H1 (cell line): Measurements from ENCODE around the gene TMEM17. TPM values are rescaled to one million over a fixed set of nuclear protein-coding genes. Genes with fewer than 3 reads are reported as not detected.

Source experiments
- ASH2L ChIP-seq: fragments of 200-600, 300-600 bp; sonication (generic); IDR thresholded peaks from one replicate; pipeline ENCODE4 v1.7.1; 2017; ENCODE audit warnings: low read length
- ATF3 ChIP-seq: IDR thresholded peaks from 2 replicates; pipeline ENCODE4 v1.6.1; 2011; ENCODE audit warnings: low read depth, mild to moderate bottlenecking, low read length; ENCODE audit not compliant: insufficient read depth
- BCL11A ChIP-seq, 2 experiments: IDR thresholded peaks; one replicate each; pipeline ENCODE4 v1.6.1; 2011; ENCODE audit warnings: low read depth in 2 of 2, low read length in 2 of 2, mild to moderate bottlenecking in 2 of 2
- CBX5 ChIP-seq: fragments of 300-800, 300-1000 bp; sonication (generic); IDR thresholded peaks from 2 replicates; pipeline ENCODE4 v1.7.1; 2016; ENCODE audit warnings: antibody characterized with exemption, low read length, low read depth
- CTBP2 ChIP-seq: IDR thresholded peaks from 2 replicates; pipeline ENCODE4 v1.7.0; 2011; ENCODE audit warnings: borderline replicate concordance, mild to moderate bottlenecking, moderate library complexity, mixed read lengths, low read length; ENCODE audit not compliant: insufficient read depth, insufficient read length
- CTCF ChIP-seq, 3 experiments: IDR thresholded peaks; 1 replicate in 2 of 3; 2 replicates in 1 of 3; pipeline versions ENCODE4 v1.5.1 to v1.6.1; 2011; ENCODE audit warnings: low read length in 3 of 3, mild to moderate bottlenecking in 3 of 3, inconsistent platforms in 2 of 3, low read depth in 1 of 3, moderate library complexity in 1 of 3; ENCODE audit not compliant: insufficient read depth in 1 of 3; ENCODE audit errors: control extremely low read depth in 1 of 3
- EP300 ChIP-seq, 2 experiments: IDR thresholded peaks; 1 replicate in 1 of 2; 2 replicates in 1 of 2; pipeline ENCODE4 v1.6.1; 2011 to 2012; ENCODE audit warnings: low read depth in 2 of 2, low read length in 2 of 2, mild to moderate bottlenecking in 2 of 2, borderline replicate concordance in 1 of 2, inconsistent platforms in 1 of 2, moderate library complexity in 1 of 2
- EZH2 ChIP-seq: fragments of 200-600 bp; sonication (generic); IDR thresholded peaks from 2 replicates; pipeline ENCODE4 v1.7.1; 2012; ENCODE audit warnings: low read depth, mild to moderate bottlenecking, moderate library complexity, low read length, inconsistent platforms; ENCODE audit not compliant: severe bottlenecking
- HDAC6 ChIP-seq: IDR thresholded peaks from one replicate; pipeline ENCODE4 v1.7.1; 2012; ENCODE audit warnings: low read depth, mild to moderate bottlenecking, inconsistent platforms, low read length, moderate library complexity
- KDM4A ChIP-seq: IDR thresholded peaks from one replicate; pipeline ENCODE4 v1.7.1; 2012; ENCODE audit warnings: low read depth, mild to moderate bottlenecking, moderate library complexity, low read length, inconsistent platforms; ENCODE audit not compliant: severe bottlenecking
- POU5F1 ChIP-seq: IDR thresholded peaks from 2 replicates; pipeline ENCODE4 v1.6.1; 2011; ENCODE audit warnings: low read depth, mild to moderate bottlenecking, low read length, moderate library complexity
- RBBP5 ChIP-seq: IDR thresholded peaks from 2 replicates; pipeline ENCODE4 v1.7.1; 2012; ENCODE audit warnings: low read depth, mild to moderate bottlenecking, inconsistent platforms, low read length, moderate library complexity, borderline replicate concordance
- RNF2 ChIP-seq: fragments of 200-900, 300-1000 bp; sonication (generic); IDR thresholded peaks from 2 replicates; pipeline ENCODE4 v1.7.1; 2016; ENCODE audit warnings: borderline replicate concordance, low read depth, mild to moderate bottlenecking, antibody characterized with exemption, low read length; ENCODE audit not compliant: poor library complexity, severe bottlenecking; ENCODE audit errors: missing control alignments
- SIX5 ChIP-seq: IDR thresholded peaks from 2 replicates; pipeline ENCODE4 v1.6.1; 2011; ENCODE audit warnings: mild to moderate bottlenecking, low read depth, low read length
- SP2 ChIP-seq: IDR thresholded peaks from 2 replicates; pipeline ENCODE4 v1.6.1; 2012; ENCODE audit warnings: mild to moderate bottlenecking, low read length, inconsistent platforms
- SUZ12 ChIP-seq: fragments of 200-600 bp; sonication (generic); IDR thresholded peaks from 2 replicates; pipeline ENCODE4 v1.6.1; 2012; ENCODE audit warnings: mild to moderate bottlenecking, inconsistent platforms, low read length, moderate library complexity, mixed read lengths
- TAF1 ChIP-seq: IDR thresholded peaks from 2 replicates; pipeline ENCODE4 v1.6.1; 2011; ENCODE audit warnings: mild to moderate bottlenecking, low read depth, low read length
- TEAD4 ChIP-seq: IDR thresholded peaks from 2 replicates; pipeline ENCODE4 v1.6.1; 2012; ENCODE audit warnings: low read depth, low read length, inconsistent platforms, mixed read lengths
- YY1 ChIP-seq: IDR thresholded peaks from 2 replicates; pipeline ENCODE4 v1.6.1; 2011; ENCODE audit warnings: low read depth, mild to moderate bottlenecking, low read length
- polyA plus RNA-seq, 7 experiments: library from polyadenylated mRNA; depleted of rRNA in 3 of 7; stranded (reverse) in 5 of 7; unstranded in 2 of 7; fragments of >200 nt in 5 of 7; fragments of 200-250 nt in 2 of 7; gene quantifications; 1 replicate in 5 of 7; 2 replicates in 1 of 7; 4 replicates in 1 of 7; pipeline versions ENCODE4 v1.2.1 to v1.2.3, GENCODE V29; 2011 to 2013; ENCODE audit warnings: missing spikeins in 2 of 7, mixed read lengths in 2 of 7
- total RNA-seq: library from RNA; stranded (reverse); fragmentation: NEBNext Ultra II Directional; extraction: Animal tissue kit (Norgen Biotek cat#: 25700); gene quantifications from 2 replicates; pipeline ENCODE4 v1.2.1, GENCODE V29; 2021
- TF ChIP-seq, protein P1 (sequence below): IDR thresholded peaks from 2 replicates; pipeline ENCODE4 v1.6.1; 2012; ENCODE audit warnings: inconsistent platforms

TMEM17 gene
- total and polyA plus RNA-seq, 2 of the 8 experiments (the other 6 are each of a cell fraction or from before 2014, with no cell fraction given): 0.69 to 1.2 TPM

DNA sequence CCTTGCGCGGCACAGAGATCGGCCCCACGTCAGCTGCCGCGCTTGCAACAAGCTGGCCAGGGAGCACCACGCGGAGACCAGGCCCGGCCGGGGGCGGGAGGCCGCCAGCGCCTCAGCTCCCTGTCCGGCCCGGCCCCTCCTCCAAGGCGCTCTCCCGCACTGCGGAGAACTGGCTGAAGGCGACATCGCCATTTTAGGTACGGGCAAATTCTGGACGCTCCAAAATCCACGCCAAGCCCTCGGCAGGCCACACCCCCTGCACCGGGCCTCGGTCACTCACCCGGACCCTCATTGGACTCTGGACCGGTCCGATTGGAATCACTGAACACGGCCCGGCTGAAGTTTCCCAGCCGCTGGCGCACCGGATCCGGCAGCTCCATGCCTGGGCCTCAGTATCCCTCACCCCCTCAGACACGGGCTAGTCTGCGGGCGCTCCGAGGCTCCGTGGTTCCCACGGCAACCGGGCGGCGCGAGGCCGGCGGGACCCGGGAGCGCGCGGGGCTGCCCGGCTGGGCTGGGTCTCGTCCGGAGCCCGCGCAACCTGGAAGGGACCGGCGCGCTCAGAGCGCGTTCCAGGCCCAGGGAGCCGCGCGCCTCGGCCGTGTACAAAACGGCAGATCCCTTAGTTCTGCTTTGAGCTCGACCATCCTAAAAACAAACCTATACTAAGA is at the start of gene TMEM17 (continued):
- TF ChIP-seq RNF2 (no peak), CTCF (IDR thresholded peaks at IDR 0.05; ENCODE audit: control extremely low read depth in 1 of 3, insufficient read depth in 1 of 3, low read depth in 1 of 3, low read length in 3 of 3) (no peak), TEAD4 (peak; percentile 31; the same call in 1 of the 2 replicates), HDAC6 (no peak), KDM4A (peak; percentile 96), CTBP2 (no peak), YY1 (peak; percentile 100), SUZ12 (peak; percentile 23; the same call in 1 of the 2 replicates), RBBP5 (peak; percentile 96; the same call in 1 of the 2 replicates), ATF3 (no peak), POU5F1 (no peak), EZH2 (no peak), TAF1 (peak; percentile 61), SIX5 (0 out of 2 replicates have a peak, but pooled peaks have one; percentile 35), BCL11A (IDR thresholded peaks at IDR 0.05; ENCODE audit: low read depth in 2 of 2, low read length in 2 of 2) (no peak), CBX5 (no peak), SP2 (no peak), ASH2L (peak; percentile 86), EP300 (IDR thresholded peaks at IDR 0.05; ENCODE audit: borderline replicate concordance in 1 of 2, low read depth in 2 of 2, low read length in 2 of 2) (no peak)
- TF ChIP-seq, protein P1, sequence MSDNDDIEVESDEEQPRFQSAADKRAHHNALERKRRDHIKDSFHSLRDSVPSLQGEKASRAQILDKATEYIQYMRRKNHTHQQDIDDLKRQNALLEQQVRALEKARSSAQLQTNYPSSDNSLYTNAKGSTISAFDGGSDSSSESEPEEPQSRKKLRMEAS: peak; percentile 82
